Omental fat pad (tissue), 4 donors: ENCODE data around the gene FAM171A1. TPM values are rescaled to one million over a fixed set of nuclear protein-coding genes. Genes with fewer than 3 reads are reported as not detected.
A peak's percentile ranks its signal among the peaks of the same experiment; 100 is the strongest.

ENCODE experiments used
- ATAC-seq: fragments of 150-250 bp; one replicate; pipeline ENCODE4 v1.9.1; 2016; ENCODE audit warnings: mild to moderate bottlenecking, moderate library complexity; ENCODE audit not compliant: low FRiP score
- DNase-seq: peaks from one replicate; pipeline ENCODE4 v3.0.0-alpha.2; 2019; ENCODE audit warnings: low spot score
- total RNA-seq, 4 donors: library from RNA; depleted of rRNA; stranded (reverse); fragments of >200 nt; gene quantifications; one replicate each; pipeline ENCODE4 v1.1.0, GENCODE V29; 2016
- TF ChIP-seq, protein P1 (sequence below), 3 donors: fragments of 450-650 bp; IDR thresholded peaks; one replicate each; pipeline ENCODE4 v1.5.1; 2016 to 2017; ENCODE audit warnings: antibody characterized with exemption in 3 of 3, mild to moderate bottlenecking in 3 of 3, moderate library complexity in 2 of 3

Gene FAM171A1
- total RNA-seq, 4 donors from 2014 or later = 7.0 to 17.4 (median 15.2) TPM

- TF ChIP-seq, protein P1, sequence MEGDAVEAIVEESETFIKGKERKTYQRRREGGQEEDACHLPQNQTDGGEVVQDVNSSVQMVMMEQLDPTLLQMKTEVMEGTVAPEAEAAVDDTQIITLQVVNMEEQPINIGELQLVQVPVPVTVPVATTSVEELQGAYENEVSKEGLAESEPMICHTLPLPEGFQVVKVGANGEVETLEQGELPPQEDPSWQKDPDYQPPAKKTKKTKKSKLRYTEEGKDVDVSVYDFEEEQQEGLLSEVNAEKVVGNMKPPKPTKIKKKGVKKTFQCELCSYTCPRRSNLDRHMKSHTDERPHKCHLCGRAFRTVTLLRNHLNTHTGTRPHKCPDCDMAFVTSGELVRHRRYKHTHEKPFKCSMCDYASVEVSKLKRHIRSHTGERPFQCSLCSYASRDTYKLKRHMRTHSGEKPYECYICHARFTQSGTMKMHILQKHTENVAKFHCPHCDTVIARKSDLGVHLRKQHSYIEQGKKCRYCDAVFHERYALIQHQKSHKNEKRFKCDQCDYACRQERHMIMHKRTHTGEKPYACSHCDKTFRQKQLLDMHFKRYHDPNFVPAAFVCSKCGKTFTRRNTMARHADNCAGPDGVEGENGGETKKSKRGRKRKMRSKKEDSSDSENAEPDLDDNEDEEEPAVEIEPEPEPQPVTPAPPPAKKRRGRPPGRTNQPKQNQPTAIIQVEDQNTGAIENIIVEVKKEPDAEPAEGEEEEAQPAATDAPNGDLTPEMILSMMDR (IDR thresholded peaks at IDR 0.05) = no peak
- ATAC-seq (no peak), DNase-seq (no peak)
These were observed 173.8 kb downstream of the FAM171A1 start for GRCh38 chr10:15197276-15197675.

- DNase-seq = no peak
- TF ChIP-seq, protein P1 (IDR thresholded peaks at IDR 0.05) = no peak
- no peak for ATAC-seq
These were observed 174.9 kb downstream of the FAM171A1 start for GRCh38 chr10:15196021-15196834.

DNA sequence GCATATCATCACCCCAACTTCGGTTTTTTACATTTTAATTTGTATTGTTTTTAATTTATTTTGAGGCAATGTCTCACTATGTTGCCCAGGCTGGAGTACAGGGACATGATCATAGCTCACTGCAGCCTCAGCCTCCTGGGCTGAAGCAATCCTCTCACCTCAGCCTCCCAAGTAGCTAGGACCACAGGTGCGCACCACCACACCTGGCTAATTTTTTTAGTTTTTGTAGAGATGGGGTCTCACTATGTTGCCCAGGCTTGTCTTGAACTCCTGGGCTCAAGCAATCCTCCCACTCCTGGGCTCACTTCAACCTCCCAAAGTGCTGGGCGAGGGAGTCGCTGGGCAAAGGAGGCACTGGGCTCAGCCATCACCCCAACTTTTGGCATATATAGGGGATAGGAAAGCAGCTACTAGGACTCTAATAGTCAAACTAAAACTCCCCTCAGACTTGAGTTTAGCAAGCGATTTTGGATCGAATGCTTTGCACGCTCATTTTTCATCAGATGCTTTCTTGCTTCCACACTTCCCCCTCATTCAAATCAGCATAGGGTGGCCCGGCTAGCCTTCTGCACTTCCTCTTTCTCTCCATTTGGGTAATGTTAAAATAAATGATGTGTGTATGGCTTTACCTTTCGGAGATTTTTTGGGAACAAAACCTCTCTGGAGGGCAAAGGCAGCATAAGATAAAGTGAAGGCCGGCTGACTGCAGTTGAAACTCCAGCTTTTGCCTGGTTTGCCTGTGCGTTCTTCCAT is 181.8 kb downstream of the FAM171A1 start:
- ATAC-seq (no peak), DNase-seq (no peak)

GRCh38 chr10:15188603-15189002 is 182.5 kb downstream of the FAM171A1 start:
- TF ChIP-seq, protein P1 (IDR thresholded peaks at IDR 0.05) = no peak
- no peak for DNase-seq
- no peak for ATAC-seq

More for the DNA sequence above, 181.8 kb downstream of the FAM171A1 start:
- TF ChIP-seq, protein P1 (IDR thresholded peaks at IDR 0.05) = no peak

GRCh38 chr10:15183689-15184481 is 187.2 kb downstream of the FAM171A1 start:
- TF ChIP-seq, protein P1 (IDR thresholded peaks at IDR 0.05) = no peak
- no peak for DNase-seq
- no peak for ATAC-seq

DNA sequence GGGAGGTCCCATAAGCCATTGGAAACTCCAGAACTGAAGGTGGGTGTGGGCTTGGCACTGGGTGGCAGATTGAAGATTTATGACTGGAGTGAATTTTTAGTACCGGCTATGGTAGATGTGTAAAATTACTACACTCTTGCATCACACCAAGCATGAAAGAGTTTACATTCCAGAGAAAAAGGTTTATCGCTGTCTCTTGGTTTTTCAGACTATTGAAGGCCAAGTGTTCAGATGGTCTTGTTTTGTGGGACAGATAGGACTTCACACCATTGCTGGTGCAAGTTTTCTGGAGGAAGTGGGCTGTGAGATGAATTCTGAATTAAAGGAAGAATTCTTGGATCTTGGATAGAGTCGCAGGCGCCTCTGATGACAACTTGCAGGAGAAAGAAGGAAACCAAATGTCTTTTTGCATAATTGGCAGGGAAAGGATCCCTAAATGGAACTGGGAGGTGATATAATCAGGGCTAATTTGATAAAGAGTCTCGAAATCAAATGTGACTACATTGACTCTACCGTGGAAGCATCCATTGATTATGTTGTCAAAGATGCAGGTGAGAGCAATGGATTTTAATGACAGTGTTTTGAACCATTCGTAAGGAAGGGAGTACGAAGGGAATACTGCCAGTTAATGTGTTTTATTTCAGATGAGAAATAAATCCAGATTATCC is 188.4 kb downstream of the FAM171A1 start:
- TF ChIP-seq, protein P1 (IDR thresholded peaks at IDR 0.05) = no peak
- DNase-seq = no peak
- peak; percentile 56 for ATAC-seq
